ENCODE measurements around the gene GPR55. TPM values are rescaled to one million over a fixed set of nuclear protein-coding genes. Genes with fewer than 3 reads are reported as not detected.

GPR55 gene
- total RNA-seq, 1 donor from 2014 or later = not detected

- Mint-ChIP-seq H3K27ac (ENCODE audit: unreplicated experiment) (no peak overlapping the region), H3K27me3 (ENCODE audit: low read depth) (peaks cover 8% of the 10 kb centered on the region), H3K36me3 (ENCODE audit: low read depth) (no peaks in the 10 kb centered on the region)
Measured at GRCh38 chr2:230922951-230923717, 1.9 kb downstream of the GPR55 start.

GRCh38 chr2:230921806-230922595 is 3.0 kb downstream of the GPR55 start:
- Mint-ChIP-seq H3K4me1 (ENCODE audit: low read depth) (no peaks in the 10 kb centered on the region), H3K36me3 (ENCODE audit: low read depth) (no peaks in the 10 kb centered on the region), H3K27ac (ENCODE audit: unreplicated experiment) (no peak overlapping the region), H3K9me3 (ENCODE audit: low read depth) (no peaks in the 10 kb centered on the region), H3K4me3 (ENCODE audit: unreplicated experiment) (no peak overlapping the region), H3K27me3 (ENCODE audit: low read depth) (peaks cover 14% of the 10 kb centered on the region)
- TF ChIP-seq CTCF (IDR thresholded peaks at IDR 0.05) = no peak
- DNase-seq (ENCODE audit: low spot score) = no peak

More at GRCh38 chr2:230922951-230923717, 1.9 kb downstream of the GPR55 start:
- no peak overlapping the region for H3K4me3 Mint-ChIP-seq (ENCODE audit: unreplicated experiment)
- TF ChIP-seq CTCF (IDR thresholded peaks at IDR 0.05) = no peak
- H3K4me1 Mint-ChIP-seq (ENCODE audit: low read depth) = no peaks in the 10 kb centered on the region
- H3K9me3 Mint-ChIP-seq (ENCODE audit: low read depth) = no peaks in the 10 kb centered on the region
- DNase-seq (ENCODE audit: low spot score) = peak; percentile 48

- no peak for TF ChIP-seq CTCF (IDR thresholded peaks at IDR 0.05)
- Mint-ChIP-seq H3K27me3 (ENCODE audit: low read depth) (peaks cover 22% of the 10 kb centered on the region), H3K4me3 (ENCODE audit: unreplicated experiment) (no peak overlapping the region), H3K9me3 (ENCODE audit: low read depth) (no peaks in the 10 kb centered on the region), H3K36me3 (ENCODE audit: low read depth) (no peaks in the 10 kb centered on the region), H3K4me1 (ENCODE audit: low read depth) (no peaks in the 10 kb centered on the region), H3K27ac (ENCODE audit: unreplicated experiment) (no peak overlapping the region)
- DNase-seq (ENCODE audit: low spot score) = no peak
Measured at GRCh38 chr2:230920167-230920566, 4.9 kb downstream of the GPR55 start.

- H3K36me3 Mint-ChIP-seq (ENCODE audit: low read depth) = no peaks in the 10 kb centered on the region
- H3K9me3 Mint-ChIP-seq (ENCODE audit: low read depth) = no peaks in the 10 kb centered on the region
- peaks cover 24% of the 10 kb centered on the region for H3K27me3 Mint-ChIP-seq (ENCODE audit: low read depth)
- TF ChIP-seq CTCF (IDR thresholded peaks at IDR 0.05) = no peak
- no peak for DNase-seq (ENCODE audit: low spot score)
- no peaks in the 10 kb centered on the region for H3K4me1 Mint-ChIP-seq (ENCODE audit: low read depth)
- no peak overlapping the region for H3K4me3 Mint-ChIP-seq (ENCODE audit: unreplicated experiment)
- H3K27ac Mint-ChIP-seq (ENCODE audit: unreplicated experiment) = no peak overlapping the region
Measured at GRCh38 chr2:230919681-230920080, 5.4 kb downstream of the GPR55 start.

- Mint-ChIP-seq H3K4me1 (ENCODE audit: low read depth) (no peaks in the 10 kb centered on the region), H3K27ac (ENCODE audit: unreplicated experiment) (no peak overlapping the region), H3K9me3 (ENCODE audit: low read depth) (no peaks in the 10 kb centered on the region), H3K36me3 (ENCODE audit: low read depth) (no peaks in the 10 kb centered on the region), H3K4me3 (ENCODE audit: unreplicated experiment) (no peak overlapping the region), H3K27me3 (ENCODE audit: low read depth) (peaks cover 24% of the 10 kb centered on the region)
- TF ChIP-seq CTCF (IDR thresholded peaks at IDR 0.05) = no peak
- no peak for DNase-seq (ENCODE audit: low spot score)
Measured at GRCh38 chr2:230919240-230919639, 5.8 kb downstream of the GPR55 start.
